ENCODE results near the gene APBB2.

The APBB2 gene

DNA sequence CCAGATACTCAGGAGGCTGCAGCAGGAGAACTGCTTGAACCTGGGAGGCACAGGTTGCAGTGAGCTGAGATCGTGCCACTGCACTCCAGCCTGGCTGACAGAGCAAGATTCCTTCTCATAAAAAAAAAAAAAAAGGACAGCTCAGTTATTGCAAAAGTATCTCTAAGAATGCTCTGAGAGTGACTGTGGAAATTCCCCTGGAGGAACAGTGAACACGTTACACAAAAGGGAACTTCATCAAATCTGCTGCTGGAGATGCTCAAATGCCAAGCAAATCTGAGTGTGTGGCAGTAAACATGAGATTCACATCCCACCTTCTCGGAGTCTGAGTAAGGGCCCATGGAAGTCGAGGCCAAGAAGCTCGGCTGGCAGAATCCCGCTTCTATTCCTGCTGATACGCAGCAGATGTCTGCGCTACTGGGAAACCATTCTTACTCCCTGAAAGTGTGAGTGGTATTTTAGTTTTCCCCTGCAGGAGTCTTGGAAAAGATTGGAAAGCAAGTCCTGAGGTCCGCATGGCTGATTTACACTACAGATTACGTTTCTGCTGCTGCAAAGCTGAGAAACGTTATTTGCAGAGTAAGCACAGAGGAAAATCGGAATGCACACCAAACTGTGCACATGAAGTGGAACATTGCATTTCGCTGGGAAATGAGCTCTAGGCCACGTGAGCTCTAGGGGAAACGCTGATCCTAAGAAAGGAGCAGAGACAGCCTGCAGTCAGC lies 301.7 kb downstream of the APBB2 start:
- TF ChIP-seq ZFP30 (CRISPR knock-in tag; IDR thresholded peaks at IDR 0.05), result no peak
- TF ChIP-seq ZNF8 (CRISPR knock-in tag; IDR thresholded peaks at IDR 0.05), result no peak
- TF ChIP-seq GLIS3 (CRISPR knock-in tag; IDR thresholded peaks at IDR 0.05), result no peak
- TF ChIP-seq, protein P1, sequence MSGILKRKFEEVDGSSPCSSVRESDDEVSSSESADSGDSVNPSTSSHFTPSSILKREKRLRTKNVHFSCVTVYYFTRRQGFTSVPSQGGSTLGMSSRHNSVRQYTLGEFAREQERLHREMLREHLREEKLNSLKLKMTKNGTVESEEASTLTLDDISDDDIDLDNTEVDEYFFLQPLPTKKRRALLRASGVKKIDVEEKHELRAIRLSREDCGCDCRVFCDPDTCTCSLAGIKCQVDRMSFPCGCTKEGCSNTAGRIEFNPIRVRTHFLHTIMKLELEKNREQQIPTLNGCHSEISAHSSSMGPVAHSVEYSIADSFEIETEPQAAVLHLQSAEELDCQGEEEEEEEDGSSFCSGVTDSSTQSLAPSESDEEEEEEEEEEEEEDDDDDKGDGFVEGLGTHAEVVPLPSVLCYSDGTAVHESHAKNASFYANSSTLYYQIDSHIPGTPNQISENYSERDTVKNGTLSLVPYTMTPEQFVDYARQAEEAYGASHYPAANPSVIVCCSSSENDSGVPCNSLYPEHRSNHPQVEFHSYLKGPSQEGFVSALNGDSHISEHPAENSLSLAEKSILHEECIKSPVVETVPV (CRISPR knock-in tag; IDR thresholded peaks at IDR 0.05), result no peak
- no peak for ATAC-seq

GRCh38 chr4:40910706-40911105 lies 303.6 kb downstream of the APBB2 start:
- TF ChIP-seq GLIS3 (CRISPR knock-in tag; IDR thresholded peaks at IDR 0.05) (no peak), ZNF565 (CRISPR knock-in tag; conservative IDR thresholded peaks at IDR 0.05; ENCODE audit: low read depth) (no peak), ISL1 (CRISPR knock-in tag; IDR thresholded peaks at IDR 0.05) (no peak), CSDC2 (CRISPR knock-in tag; IDR thresholded peaks at IDR 0.05) (no peak), RARB (CRISPR knock-in tag; IDR thresholded peaks at IDR 0.05) (no peak), ZNF70 (CRISPR knock-in tag; IDR thresholded peaks at IDR 0.05) (no peak), TOX (CRISPR knock-in tag; IDR thresholded peaks at IDR 0.05; ENCODE audit: borderline replicate concordance) (no peak)
- no peak for ATAC-seq

DNA sequence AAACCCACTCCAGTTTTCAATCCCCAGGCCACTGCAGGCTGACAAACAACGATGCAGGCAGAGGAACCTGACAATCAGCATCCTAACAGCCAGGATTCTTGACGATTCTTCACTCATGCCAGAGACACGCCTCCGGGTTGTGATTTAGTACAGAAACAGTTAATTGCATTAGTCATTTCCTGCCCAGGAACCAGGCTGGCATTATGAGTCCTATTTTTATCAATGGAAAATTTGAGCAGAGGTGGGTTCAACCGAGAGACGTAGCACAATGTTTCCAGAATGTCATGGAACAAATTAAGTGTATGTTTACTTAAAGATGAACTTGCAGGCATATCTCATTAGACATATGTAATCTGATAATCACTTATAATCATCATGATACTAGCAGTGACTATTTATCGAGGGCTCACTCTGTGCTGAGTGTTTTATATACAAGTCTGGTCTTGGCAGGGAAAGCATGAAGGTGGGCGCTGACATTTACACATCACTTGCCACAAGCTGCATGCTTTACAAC lies 304.9 kb downstream of the APBB2 start:
- TF ChIP-seq CSDC2 (CRISPR knock-in tag; IDR thresholded peaks at IDR 0.05), result no peak
- TF ChIP-seq ISL1 (CRISPR knock-in tag; IDR thresholded peaks at IDR 0.05), result peak; percentile 75
- no peak for TF ChIP-seq GLIS3 (CRISPR knock-in tag; IDR thresholded peaks at IDR 0.05)
- TF ChIP-seq TCF4 (CRISPR knock-in tag; IDR thresholded peaks at IDR 0.05; ENCODE audit: borderline replicate concordance), result peak; percentile 58; the same call in 1 of the 2 replicates
- TF ChIP-seq, protein P2, sequence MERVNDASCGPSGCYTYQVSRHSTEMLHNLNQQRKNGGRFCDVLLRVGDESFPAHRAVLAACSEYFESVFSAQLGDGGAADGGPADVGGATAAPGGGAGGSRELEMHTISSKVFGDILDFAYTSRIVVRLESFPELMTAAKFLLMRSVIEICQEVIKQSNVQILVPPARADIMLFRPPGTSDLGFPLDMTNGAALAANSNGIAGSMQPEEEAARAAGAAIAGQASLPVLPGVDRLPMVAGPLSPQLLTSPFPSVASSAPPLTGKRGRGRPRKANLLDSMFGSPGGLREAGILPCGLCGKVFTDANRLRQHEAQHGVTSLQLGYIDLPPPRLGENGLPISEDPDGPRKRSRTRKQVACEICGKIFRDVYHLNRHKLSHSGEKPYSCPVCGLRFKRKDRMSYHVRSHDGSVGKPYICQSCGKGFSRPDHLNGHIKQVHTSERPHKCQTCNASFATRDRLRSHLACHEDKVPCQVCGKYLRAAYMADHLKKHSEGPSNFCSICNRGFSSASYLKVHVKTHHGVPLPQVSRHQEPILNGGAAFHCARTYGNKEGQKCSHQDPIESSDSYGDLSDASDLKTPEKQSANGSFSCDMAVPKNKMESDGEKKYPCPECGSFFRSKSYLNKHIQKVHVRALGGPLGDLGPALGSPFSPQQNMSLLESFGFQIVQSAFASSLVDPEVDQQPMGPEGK (CRISPR knock-in tag; IDR thresholded peaks at IDR 0.05; ENCODE audit: borderline replicate concordance), result peak; percentile 55; the same call in 1 of the 2 replicates
- peak; percentile 78; the same call in 1 of the 2 replicates for TF ChIP-seq TOX (CRISPR knock-in tag; IDR thresholded peaks at IDR 0.05; ENCODE audit: borderline replicate concordance)
- TF ChIP-seq, protein P3, sequence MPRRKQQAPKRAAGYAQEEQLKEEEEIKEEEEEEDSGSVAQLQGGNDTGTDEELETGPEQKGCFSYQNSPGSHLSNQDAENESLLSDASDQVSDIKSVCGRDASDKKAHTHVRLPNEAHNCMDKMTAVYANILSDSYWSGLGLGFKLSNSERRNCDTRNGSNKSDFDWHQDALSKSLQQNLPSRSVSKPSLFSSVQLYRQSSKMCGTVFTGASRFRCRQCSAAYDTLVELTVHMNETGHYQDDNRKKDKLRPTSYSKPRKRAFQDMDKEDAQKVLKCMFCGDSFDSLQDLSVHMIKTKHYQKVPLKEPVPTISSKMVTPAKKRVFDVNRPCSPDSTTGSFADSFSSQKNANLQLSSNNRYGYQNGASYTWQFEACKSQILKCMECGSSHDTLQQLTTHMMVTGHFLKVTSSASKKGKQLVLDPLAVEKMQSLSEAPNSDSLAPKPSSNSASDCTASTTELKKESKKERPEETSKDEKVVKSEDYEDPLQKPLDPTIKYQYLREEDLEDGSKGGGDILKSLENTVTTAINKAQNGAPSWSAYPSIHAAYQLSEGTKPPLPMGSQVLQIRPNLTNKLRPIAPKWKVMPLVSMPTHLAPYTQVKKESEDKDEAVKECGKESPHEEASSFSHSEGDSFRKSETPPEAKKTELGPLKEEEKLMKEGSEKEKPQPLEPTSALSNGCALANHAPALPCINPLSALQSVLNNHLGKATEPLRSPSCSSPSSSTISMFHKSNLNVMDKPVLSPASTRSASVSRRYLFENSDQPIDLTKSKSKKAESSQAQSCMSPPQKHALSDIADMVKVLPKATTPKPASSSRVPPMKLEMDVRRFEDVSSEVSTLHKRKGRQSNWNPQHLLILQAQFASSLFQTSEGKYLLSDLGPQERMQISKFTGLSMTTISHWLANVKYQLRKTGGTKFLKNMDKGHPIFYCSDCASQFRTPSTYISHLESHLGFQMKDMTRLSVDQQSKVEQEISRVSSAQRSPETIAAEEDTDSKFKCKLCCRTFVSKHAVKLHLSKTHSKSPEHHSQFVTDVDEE (CRISPR knock-in tag; IDR thresholded peaks at IDR 0.05), result peak; percentile 53; the same call in 1 of the 2 replicates
- ATAC-seq, result peak; percentile 78

GRCh38 chr4:40908702-40909362 lies 305.5 kb downstream of the APBB2 start:
- peak; percentile 92 for ATAC-seq
- TF ChIP-seq ESRRG (CRISPR knock-in tag; IDR thresholded peaks at IDR 0.05) (no peak), POU6F1 (CRISPR knock-in tag; IDR thresholded peaks at IDR 0.05; ENCODE audit: borderline replicate concordance, low read depth) (no peak), GLIS3 (CRISPR knock-in tag; IDR thresholded peaks at IDR 0.05) (no peak), TOX (CRISPR knock-in tag; IDR thresholded peaks at IDR 0.05; ENCODE audit: borderline replicate concordance) (no peak), SNAI2 (CRISPR knock-in tag; IDR thresholded peaks at IDR 0.05) (no peak), ZFP3 (CRISPR knock-in tag; IDR thresholded peaks at IDR 0.05) (no peak), ZNF565 (CRISPR knock-in tag; conservative IDR thresholded peaks at IDR 0.05; ENCODE audit: low read depth) (no peak; the same call in 1 of the 2 replicates), BACH2 (CRISPR knock-in tag; IDR thresholded peaks at IDR 0.05; ENCODE audit: borderline replicate concordance) (no peak), ZNF8 (CRISPR knock-in tag; IDR thresholded peaks at IDR 0.05) (no peak), OSR1 (CRISPR knock-in tag; IDR thresholded peaks at IDR 0.05) (no peak), TCF4 (CRISPR knock-in tag; IDR thresholded peaks at IDR 0.05; ENCODE audit: borderline replicate concordance) (no peak), ISL1 (CRISPR knock-in tag; IDR thresholded peaks at IDR 0.05) (no peak), ARNTL (CRISPR knock-in tag; IDR thresholded peaks at IDR 0.05; ENCODE audit: borderline replicate concordance, low read depth) (no peak), ZNF70 (CRISPR knock-in tag; IDR thresholded peaks at IDR 0.05) (no peak), ZFP30 (CRISPR knock-in tag; IDR thresholded peaks at IDR 0.05) (no peak)
- TF ChIP-seq, protein P3 (CRISPR knock-in tag; IDR thresholded peaks at IDR 0.05), result no peak
- TF ChIP-seq, protein P4, sequence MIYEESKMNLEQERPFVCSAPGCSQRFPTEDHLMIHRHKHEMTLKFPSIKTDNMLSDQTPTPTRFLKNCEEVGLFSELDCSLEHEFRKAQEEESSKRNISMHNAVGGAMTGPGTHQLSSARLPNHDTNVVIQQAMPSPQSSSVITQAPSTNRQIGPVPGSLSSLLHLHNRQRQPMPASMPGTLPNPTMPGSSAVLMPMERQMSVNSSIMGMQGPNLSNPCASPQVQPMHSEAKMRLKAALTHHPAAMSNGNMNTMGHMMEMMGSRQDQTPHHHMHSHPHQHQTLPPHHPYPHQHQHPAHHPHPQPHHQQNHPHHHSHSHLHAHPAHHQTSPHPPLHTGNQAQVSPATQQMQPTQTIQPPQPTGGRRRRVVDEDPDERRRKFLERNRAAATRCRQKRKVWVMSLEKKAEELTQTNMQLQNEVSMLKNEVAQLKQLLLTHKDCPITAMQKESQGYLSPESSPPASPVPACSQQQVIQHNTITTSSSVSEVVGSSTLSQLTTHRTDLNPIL (CRISPR knock-in tag; IDR thresholded peaks at IDR 0.05; ENCODE audit: low read depth), result no peak

Measured in SK-N-SH treated with all-trans-retinoic acid at 6 μM for 48 hours (cell line).